SK-N-SH treated with all-trans-retinoic acid at 6 μM for 48 hours (cell line): ENCODE measurements around the gene SLX9.

Experiments
- ATAC-seq: fragments of 200-7000 bp; cut with Tn5 transposase; 3 replicates; pipeline ENCODE4 v1.9.1; 2020; ENCODE audit warnings: mild to moderate bottlenecking, moderate library complexity
- ARNTL ChIP-seq: fragments of 450-650 bp; formaldehyde crosslinking; IDR thresholded peaks from 2 replicates; pipeline ENCODE4 v1.5.0; 2020; ENCODE audit warnings: low read depth, mild to moderate bottlenecking, moderate library complexity, borderline replicate concordance
- BACH2 ChIP-seq: fragments of 250-450 bp; sonication (Bioruptor Pico); IDR thresholded peaks from 2 replicates; pipeline ENCODE4 v1.9.0; 2021; ENCODE audit warnings: mild to moderate bottlenecking, borderline replicate concordance
- ESRRG ChIP-seq: fragments of 250-450 bp; sonication (Bioruptor Pico); IDR thresholded peaks from 2 replicates; pipeline ENCODE4 v1.6.1; 2021; ENCODE audit warnings: mild to moderate bottlenecking
- GLIS3 ChIP-seq: fragments of 250-450 bp; sonication (Bioruptor Pico); IDR thresholded peaks from 2 replicates; pipeline ENCODE4 v1.5.0; 2020; ENCODE audit warnings: mild to moderate bottlenecking, moderate library complexity
- OSR1 ChIP-seq: fragments of 250-450 bp; sonication (Bioruptor Pico); IDR thresholded peaks from 2 replicates; pipeline ENCODE4 v1.8.0; 2022; ENCODE audit warnings: moderate library complexity, mild to moderate bottlenecking, inconsistent platforms
- PPARA ChIP-seq: fragments of 250-450 bp; sonication (Bioruptor Pico); IDR thresholded peaks from 2 replicates; pipeline ENCODE4 v1.5.0; 2020; ENCODE audit warnings: mild to moderate bottlenecking, borderline replicate concordance
- RARB ChIP-seq: fragments of 250-450 bp; sonication (Bioruptor Pico); IDR thresholded peaks from 2 replicates; pipeline ENCODE4 v1.8.0; 2021; ENCODE audit warnings: mild to moderate bottlenecking, moderate library complexity
- SNAI2 ChIP-seq: fragments of 250-450 bp; sonication (Bioruptor Pico); IDR thresholded peaks from 2 replicates; pipeline ENCODE4 v1.5.0; 2020; ENCODE audit warnings: mild to moderate bottlenecking, moderate library complexity
- ZFP30 ChIP-seq: fragments of 450-650 bp; formaldehyde crosslinking; IDR thresholded peaks from 2 replicates; pipeline ENCODE4 v1.5.0; 2022; ENCODE audit warnings: mild to moderate bottlenecking, moderate library complexity
- ZNF70 ChIP-seq: fragments of 450-650 bp; formaldehyde crosslinking; IDR thresholded peaks from 2 replicates; pipeline ENCODE4 v1.5.0; 2020; ENCODE audit warnings: mild to moderate bottlenecking, moderate library complexity
- ZNF8 ChIP-seq: fragments of 450-650 bp; formaldehyde crosslinking; IDR thresholded peaks from 2 replicates; pipeline ENCODE4 v1.5.0; 2020; ENCODE audit warnings: mild to moderate bottlenecking, moderate library complexity
- TF ChIP-seq, protein P1 (sequence below): fragments of 250-450 bp; sonication (Bioruptor Pico); IDR thresholded peaks from 2 replicates; pipeline ENCODE4 v1.5.1; 2020; ENCODE audit warnings: low read depth, mild to moderate bottlenecking, moderate library complexity
- TF ChIP-seq, protein P2 (sequence below): fragments of 250-450 bp; sonication (Bioruptor Pico); IDR thresholded peaks from 2 replicates; pipeline ENCODE4 v1.5.0; 2020; ENCODE audit warnings: mild to moderate bottlenecking, moderate library complexity

The SLX9 gene

GRCh38 chr21:44982558-44983250 lies 42.9 kb downstream of the SLX9 start (continued):
- TF ChIP-seq ESRRG (CRISPR knock-in tag) (no peak), ZFP30 (CRISPR knock-in tag) (no peak), BACH2 (no peak)
- TF ChIP-seq, protein P1, sequence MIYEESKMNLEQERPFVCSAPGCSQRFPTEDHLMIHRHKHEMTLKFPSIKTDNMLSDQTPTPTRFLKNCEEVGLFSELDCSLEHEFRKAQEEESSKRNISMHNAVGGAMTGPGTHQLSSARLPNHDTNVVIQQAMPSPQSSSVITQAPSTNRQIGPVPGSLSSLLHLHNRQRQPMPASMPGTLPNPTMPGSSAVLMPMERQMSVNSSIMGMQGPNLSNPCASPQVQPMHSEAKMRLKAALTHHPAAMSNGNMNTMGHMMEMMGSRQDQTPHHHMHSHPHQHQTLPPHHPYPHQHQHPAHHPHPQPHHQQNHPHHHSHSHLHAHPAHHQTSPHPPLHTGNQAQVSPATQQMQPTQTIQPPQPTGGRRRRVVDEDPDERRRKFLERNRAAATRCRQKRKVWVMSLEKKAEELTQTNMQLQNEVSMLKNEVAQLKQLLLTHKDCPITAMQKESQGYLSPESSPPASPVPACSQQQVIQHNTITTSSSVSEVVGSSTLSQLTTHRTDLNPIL: no peak

- no peak for ATAC-seq
- TF ChIP-seq ZFP30 (CRISPR knock-in tag) (no peak), SNAI2 (CRISPR knock-in tag) (no peak), ZNF8 (CRISPR knock-in tag) (no peak)
- TF ChIP-seq, protein P2, sequence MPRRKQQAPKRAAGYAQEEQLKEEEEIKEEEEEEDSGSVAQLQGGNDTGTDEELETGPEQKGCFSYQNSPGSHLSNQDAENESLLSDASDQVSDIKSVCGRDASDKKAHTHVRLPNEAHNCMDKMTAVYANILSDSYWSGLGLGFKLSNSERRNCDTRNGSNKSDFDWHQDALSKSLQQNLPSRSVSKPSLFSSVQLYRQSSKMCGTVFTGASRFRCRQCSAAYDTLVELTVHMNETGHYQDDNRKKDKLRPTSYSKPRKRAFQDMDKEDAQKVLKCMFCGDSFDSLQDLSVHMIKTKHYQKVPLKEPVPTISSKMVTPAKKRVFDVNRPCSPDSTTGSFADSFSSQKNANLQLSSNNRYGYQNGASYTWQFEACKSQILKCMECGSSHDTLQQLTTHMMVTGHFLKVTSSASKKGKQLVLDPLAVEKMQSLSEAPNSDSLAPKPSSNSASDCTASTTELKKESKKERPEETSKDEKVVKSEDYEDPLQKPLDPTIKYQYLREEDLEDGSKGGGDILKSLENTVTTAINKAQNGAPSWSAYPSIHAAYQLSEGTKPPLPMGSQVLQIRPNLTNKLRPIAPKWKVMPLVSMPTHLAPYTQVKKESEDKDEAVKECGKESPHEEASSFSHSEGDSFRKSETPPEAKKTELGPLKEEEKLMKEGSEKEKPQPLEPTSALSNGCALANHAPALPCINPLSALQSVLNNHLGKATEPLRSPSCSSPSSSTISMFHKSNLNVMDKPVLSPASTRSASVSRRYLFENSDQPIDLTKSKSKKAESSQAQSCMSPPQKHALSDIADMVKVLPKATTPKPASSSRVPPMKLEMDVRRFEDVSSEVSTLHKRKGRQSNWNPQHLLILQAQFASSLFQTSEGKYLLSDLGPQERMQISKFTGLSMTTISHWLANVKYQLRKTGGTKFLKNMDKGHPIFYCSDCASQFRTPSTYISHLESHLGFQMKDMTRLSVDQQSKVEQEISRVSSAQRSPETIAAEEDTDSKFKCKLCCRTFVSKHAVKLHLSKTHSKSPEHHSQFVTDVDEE (CRISPR knock-in tag): no peak
- TF ChIP-seq, protein P1: no peak
These were observed 43.8 kb downstream of the SLX9 start for GRCh38 chr21:44983421-44984206.

- ATAC-seq: no peak
- TF ChIP-seq PPARA (CRISPR knock-in tag): no peak
- TF ChIP-seq GLIS3 (CRISPR knock-in tag): no peak
- no peak for TF ChIP-seq ARNTL (CRISPR knock-in tag)
- no peak for TF ChIP-seq BACH2
These were observed 44.6 kb downstream of the SLX9 start for GRCh38 chr21:44984428-44984791.

GRCh38 chr21:44984792-44985440 lies 45.1 kb downstream of the SLX9 start:
- ATAC-seq: no peak
- TF ChIP-seq ZNF70 (CRISPR knock-in tag) (no peak), RARB (CRISPR knock-in tag) (no peak), PPARA (CRISPR knock-in tag) (no peak), BACH2 (no peak), SNAI2 (CRISPR knock-in tag) (no peak), ZNF8 (CRISPR knock-in tag) (no peak), OSR1 (CRISPR knock-in tag) (no peak)
- TF ChIP-seq, protein P2 (CRISPR knock-in tag): no peak
